Chondrocyte (in vitro differentiated cells): Measurements from ENCODE around the gene U2AF2. TPM values are rescaled to one million over a fixed set of nuclear protein-coding genes. Genes with fewer than 3 reads are reported as not detected.

ENCODE experiments used
- DNase-seq: peaks from one replicate; pipeline ENCODE4 v3.0.0; 2021; ENCODE audit warnings: mixed read lengths, low spot score
- H3K27ac Mint-ChIP-seq: one replicate; pipeline ENCODE4 v1.8.0; 2021; ENCODE audit warnings: mild to moderate bottlenecking, moderate library complexity, mixed read lengths; ENCODE audit not compliant: unreplicated experiment
- H3K27me3 Mint-ChIP-seq: 2 replicates; pipeline ENCODE4 v1.8.0; 2021; ENCODE audit warnings: low read depth, mixed read lengths
- H3K36me3 Mint-ChIP-seq: 2 replicates; pipeline ENCODE4 v1.8.0; 2021; ENCODE audit warnings: low read depth, mixed read lengths
- H3K4me1 Mint-ChIP-seq: 2 replicates; pipeline ENCODE4 v1.8.0; 2021; ENCODE audit warnings: low read depth, mild to moderate bottlenecking, mixed read lengths
- H3K4me3 Mint-ChIP-seq: one replicate; pipeline ENCODE4 v1.8.0; 2021; ENCODE audit warnings: mild to moderate bottlenecking, moderate library complexity, mixed read lengths; ENCODE audit not compliant: unreplicated experiment
- H3K9me3 Mint-ChIP-seq: 2 replicates; pipeline ENCODE4 v1.8.0; 2021; ENCODE audit warnings: low read depth, mixed read lengths
- CTCF ChIP-seq: fragments of 200-600 bp; sonication (generic); IDR thresholded peaks from 2 replicates; pipeline ENCODE4 v1.5.0; 2021; ENCODE audit warnings: antibody characterized with exemption, mild to moderate bottlenecking, moderate library complexity
- total RNA-seq: library from RNA; stranded (reverse); gene quantifications from 3 replicates; pipeline ENCODE4 v1.2.1, GENCODE V29; 2021

U2AF2 gene
- total RNA-seq, 1 donor from 2014 or later, result 129 TPM

GRCh38 chr19:55644842-55645511, 9.9 kb upstream of the U2AF2 start:
- no peak for TF ChIP-seq CTCF
- Mint-ChIP-seq H3K9me3 (no peaks in the 10 kb centered on the region), H3K27me3 (no peaks in the 10 kb centered on the region), H3K36me3 (peaks cover 5% of the 10 kb centered on the region), H3K27ac (peak overlapping the region; percentile 90), H3K4me1 (peaks cover 58% of the 10 kb centered on the region), H3K4me3 (peak overlapping the region; percentile 84)
- DNase-seq, result no peak

- Mint-ChIP-seq H3K27me3 (no peaks in the 10 kb centered on the region), H3K27ac (no peak overlapping the region), H3K4me3 (peak overlapping the region; percentile 4), H3K9me3 (no peaks in the 10 kb centered on the region), H3K4me1 (peaks cover 58% of the 10 kb centered on the region), H3K36me3 (peaks cover 5% of the 10 kb centered on the region)
- TF ChIP-seq CTCF, result no peak
- DNase-seq, result no peak
Observed at GRCh38 chr19:55645512-55645881, 9.3 kb upstream of the U2AF2 start.

GRCh38 chr19:55646889-55647731, 7.7 kb upstream of the U2AF2 start:
- H3K27ac Mint-ChIP-seq, result peak overlapping the region; percentile 79
- no peaks in the 10 kb centered on the region for H3K9me3 Mint-ChIP-seq
- DNase-seq, result no peak
- peaks cover 58% of the 10 kb centered on the region for H3K4me1 Mint-ChIP-seq
- no peak for TF ChIP-seq CTCF
- peaks cover 8% of the 10 kb centered on the region for H3K36me3 Mint-ChIP-seq
- H3K27me3 Mint-ChIP-seq, result no peaks in the 10 kb centered on the region
- peak overlapping the region; percentile 82 for H3K4me3 Mint-ChIP-seq

- Mint-ChIP-seq H3K4me1 (peaks cover 55% of the 10 kb centered on the region), H3K27me3 (no peaks in the 10 kb centered on the region), H3K4me3 (peak within 1 kb of the TSS; percentile 82), H3K9me3 (no peaks in the 10 kb centered on the region), H3K36me3 (peaks cover 8% of the 10 kb centered on the region), H3K27ac (peak within 1 kb of the TSS; percentile 79)
- peak; percentile 93 for DNase-seq
- no peak for TF ChIP-seq CTCF
Observed at GRCh38 chr19:55647732-55648584, 6.9 kb upstream of the U2AF2 start, which contains the start of gene CCDC106. Gene CCDC106 (plus strand): TSS chr19:55648212. CDS start chr19:55649047, 835 bp downstream.
